Measurements from ENCODE around the gene MRPL22. TPM values are rescaled to one million over a fixed set of nuclear protein-coding genes. Genes with fewer than 3 reads are reported as not detected.

MRPL22 gene
- total RNA-seq, 2 experiments from 2014 or later, result 29.9 to 30.2 TPM

DNA sequence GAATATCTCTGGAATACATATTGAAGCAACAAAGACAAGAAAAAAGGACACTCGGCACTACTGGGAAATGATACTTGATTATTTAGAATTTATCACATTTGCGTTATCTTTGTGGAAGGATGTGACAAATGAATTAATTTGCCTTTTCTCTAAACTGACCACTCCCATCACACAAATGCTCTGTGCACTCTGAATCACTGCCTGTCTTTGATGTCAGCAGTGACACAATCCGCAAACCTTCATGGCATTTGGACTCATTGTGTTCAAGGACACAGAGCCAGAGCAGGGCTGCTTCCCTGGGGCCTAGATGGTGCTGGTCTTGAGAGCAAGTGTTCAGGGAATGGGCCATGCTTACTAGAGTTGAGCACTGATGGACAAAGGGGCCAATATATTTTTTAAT, 67.8 kb downstream of the MRPL22 start:
- Histone ChIP-seq H3K27ac (ENCODE audit: low read depth in 1 of 2, low read length in 2 of 2) (no peak overlapping the region), H3K9me3 (ENCODE audit: control insufficient read depth in 1 of 2, insufficient read depth in 1 of 2, low read length in 2 of 2) (peaks cover 0 to 7% of the 10 kb centered on the region in 2 experiments), H3K27me3 (ENCODE audit: control insufficient read depth in 1 of 2, insufficient read depth in 2 of 2, low read length in 2 of 2) (peaks cover 0 to 8% of the 10 kb centered on the region in 2 experiments), H3K4me3 (ENCODE audit: low read length) (no peak overlapping the region), H3K4me1 (ENCODE audit: insufficient read depth, low read length) (no peaks in the 10 kb centered on the region), H3K36me3 (ENCODE audit: insufficient read depth, low read length) (no peaks in the 10 kb centered on the region)
- DNase-seq (no peak), ATAC-seq (ENCODE audit: poor library complexity) (no peak)
- ChIA-PET POLR2A (no interaction called here), CTCF (no interaction called here)
- intact Hi-C loops (cut with DNase I, micrococcal nuclease), result no loop called here
- TF ChIP-seq, protein P1, sequence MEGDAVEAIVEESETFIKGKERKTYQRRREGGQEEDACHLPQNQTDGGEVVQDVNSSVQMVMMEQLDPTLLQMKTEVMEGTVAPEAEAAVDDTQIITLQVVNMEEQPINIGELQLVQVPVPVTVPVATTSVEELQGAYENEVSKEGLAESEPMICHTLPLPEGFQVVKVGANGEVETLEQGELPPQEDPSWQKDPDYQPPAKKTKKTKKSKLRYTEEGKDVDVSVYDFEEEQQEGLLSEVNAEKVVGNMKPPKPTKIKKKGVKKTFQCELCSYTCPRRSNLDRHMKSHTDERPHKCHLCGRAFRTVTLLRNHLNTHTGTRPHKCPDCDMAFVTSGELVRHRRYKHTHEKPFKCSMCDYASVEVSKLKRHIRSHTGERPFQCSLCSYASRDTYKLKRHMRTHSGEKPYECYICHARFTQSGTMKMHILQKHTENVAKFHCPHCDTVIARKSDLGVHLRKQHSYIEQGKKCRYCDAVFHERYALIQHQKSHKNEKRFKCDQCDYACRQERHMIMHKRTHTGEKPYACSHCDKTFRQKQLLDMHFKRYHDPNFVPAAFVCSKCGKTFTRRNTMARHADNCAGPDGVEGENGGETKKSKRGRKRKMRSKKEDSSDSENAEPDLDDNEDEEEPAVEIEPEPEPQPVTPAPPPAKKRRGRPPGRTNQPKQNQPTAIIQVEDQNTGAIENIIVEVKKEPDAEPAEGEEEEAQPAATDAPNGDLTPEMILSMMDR (IDR thresholded peaks at IDR 0.05), result no peak
- no peaks in the 10 kb centered on the region for H3K36me3 Mint-ChIP-seq (ENCODE audit: low read depth)
- H3K27me3 Mint-ChIP-seq, result peaks cover 42% of the 10 kb centered on the region
- H3K4me3 Mint-ChIP-seq, result no peak overlapping the region
- H3K9me3 Mint-ChIP-seq, result no peaks in the 10 kb centered on the region
- H3K4me1 Mint-ChIP-seq (ENCODE audit: low read depth), result no peaks in the 10 kb centered on the region
- H3K27ac Mint-ChIP-seq, result no peak overlapping the region

DNA sequence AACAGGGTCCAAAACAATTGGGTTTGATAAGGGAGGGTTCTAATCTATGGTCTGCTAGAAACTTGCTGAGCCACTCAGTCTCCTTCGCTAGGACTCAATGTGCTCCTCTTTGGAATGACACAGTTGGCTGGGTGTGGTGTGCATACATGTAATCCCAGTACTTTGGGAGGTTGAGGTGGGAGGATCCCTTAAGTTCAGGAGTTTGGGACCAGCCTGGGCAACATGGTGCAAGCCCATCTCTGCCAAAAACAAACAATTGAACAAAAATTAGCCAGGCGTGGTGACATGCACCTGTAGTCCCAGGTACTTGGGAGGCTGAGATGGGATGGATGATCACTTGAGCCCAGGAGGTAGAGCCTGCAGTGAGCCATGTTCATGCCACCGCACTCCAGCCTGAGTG, 70.0 kb downstream of the MRPL22 start:
- H3K36me3 ChIP-seq (ENCODE audit: insufficient read depth, low read length), result no peaks in the 10 kb centered on the region
- no peak overlapping the region for H3K27ac ChIP-seq (ENCODE audit: low read depth in 1 of 2, low read length in 2 of 2)
- Mint-ChIP-seq H3K4me3 (no peak overlapping the region), H3K27me3 (peaks cover 32% of the 10 kb centered on the region), H3K9me3 (no peaks in the 10 kb centered on the region), H3K27ac (no peak overlapping the region), H3K4me1 (ENCODE audit: low read depth) (no peaks in the 10 kb centered on the region), H3K36me3 (ENCODE audit: low read depth) (no peaks in the 10 kb centered on the region)
- TF ChIP-seq, protein P1 (IDR thresholded peaks at IDR 0.05), result no peak
- H3K4me3 ChIP-seq (ENCODE audit: low read length), result no peak overlapping the region
- POLR2A ChIA-PET, result no interaction called here
- H3K27me3 ChIP-seq (ENCODE audit: control insufficient read depth in 1 of 2, insufficient read depth in 2 of 2, low read length in 2 of 2), result peaks cover 0 to 2% of the 10 kb centered on the region in 2 experiments
- CTCF ChIA-PET, result no interaction called here
- peaks cover 0 to 8% of the 10 kb centered on the region in 2 experiments for H3K9me3 ChIP-seq (ENCODE audit: control insufficient read depth in 1 of 2, insufficient read depth in 1 of 2, low read length in 2 of 2)
- no peak for DNase-seq
- no peaks in the 10 kb centered on the region for H3K4me1 ChIP-seq (ENCODE audit: insufficient read depth, low read length)
- intact Hi-C loops (cut with DNase I, micrococcal nuclease), result no loop called here
- no peak for ATAC-seq (ENCODE audit: poor library complexity)

DNA sequence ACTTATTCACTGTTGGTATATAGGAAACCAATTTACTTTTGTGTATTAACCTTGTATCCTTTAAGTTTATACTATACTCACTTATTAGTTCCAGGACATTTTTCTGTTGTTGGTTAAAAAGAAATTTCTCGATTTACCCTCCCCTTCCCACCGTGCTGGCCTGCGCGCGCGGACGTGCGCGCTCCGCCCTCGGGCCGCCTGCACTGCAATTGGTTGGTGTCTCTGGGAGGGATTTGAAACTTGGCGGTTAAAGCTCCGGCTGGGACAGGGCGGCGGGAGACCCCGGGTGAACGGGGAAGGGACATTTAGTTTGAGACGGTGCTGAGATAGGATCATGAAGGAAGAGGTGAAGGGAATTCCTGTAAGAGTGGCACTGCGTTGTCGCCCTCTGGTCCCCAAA, 72.7 kb downstream of the MRPL22 start, which contains the start of gene KIF4B:
TSS of gene KIF4B (plus strand) at position 230 of the 400 bp plus-strand sequence. CDS start at position 335, 105 bp downstream.
- H3K27me3 Mint-ChIP-seq, result peaks cover 20% of the 10 kb centered on the region
- Histone ChIP-seq H3K4me3 (ENCODE audit: low read length) (no peak within 1 kb of the TSS), H3K4me1 (ENCODE audit: insufficient read depth, low read length) (no peaks in the 10 kb centered on the region), H3K27ac (ENCODE audit: low read depth in 1 of 2, low read length in 2 of 2) (no peak within 1 kb of the TSS), H3K36me3 (ENCODE audit: insufficient read depth, low read length) (no peaks in the 10 kb centered on the region), H3K27me3 (ENCODE audit: control insufficient read depth in 1 of 2, insufficient read depth in 2 of 2, low read length in 2 of 2) (peaks cover 0 to 2% of the 10 kb centered on the region in 2 experiments), H3K9me3 (ENCODE audit: control insufficient read depth in 1 of 2, insufficient read depth in 1 of 2, low read length in 2 of 2) (peaks cover 0 to 5% of the 10 kb centered on the region in 2 experiments)
- DNase-seq, result no peak
- intact Hi-C loops (cut with DNase I, micrococcal nuclease), result no loop called here
- H3K4me3 Mint-ChIP-seq, result no peak within 1 kb of the TSS
- H3K27ac Mint-ChIP-seq, result no peak within 1 kb of the TSS
- no peak for ATAC-seq (ENCODE audit: poor library complexity)
- no peaks in the 10 kb centered on the region for H3K4me1 Mint-ChIP-seq (ENCODE audit: low read depth)
- POLR2A ChIA-PET, result no interaction called here
- CTCF ChIA-PET, result no interaction called here
- TF ChIP-seq, protein P1 (IDR thresholded peaks at IDR 0.05), result no peak
- no peaks in the 10 kb centered on the region for H3K36me3 Mint-ChIP-seq (ENCODE audit: low read depth)
- H3K9me3 Mint-ChIP-seq, result no peaks in the 10 kb centered on the region
